Measurements from ENCODE around the gene RNASE12.

The RNASE12 gene

GRCh38 chr14:20546877-20547276 is 44.3 kb downstream of the RNASE12 start:
- DNase-seq (ENCODE audit: low read depth in 2 of 3, low spot score in 2 of 3) = no peak
